GM12864 (cell line): Measurements from ENCODE around the gene PARD6G.

Source experiments
- DNase-seq: peaks from one replicate; pipeline ENCODE4 v3.0.0-alpha.2; 2011; ENCODE audit warnings: low read depth
- H3K4me3 ChIP-seq: 2 replicates; pipeline ENCODE4 v1.5.1; 2011; ENCODE audit warnings: mild to moderate bottlenecking, low read depth, low read length, control low read depth
- CTCF ChIP-seq: IDR thresholded peaks from 2 replicates; pipeline ENCODE4 v1.5.1; 2011; ENCODE audit warnings: low read depth, mild to moderate bottlenecking, moderate library complexity, low read length, control low read depth, inconsistent platforms; ENCODE audit errors: missing control alignments

The PARD6G gene

DNA sequence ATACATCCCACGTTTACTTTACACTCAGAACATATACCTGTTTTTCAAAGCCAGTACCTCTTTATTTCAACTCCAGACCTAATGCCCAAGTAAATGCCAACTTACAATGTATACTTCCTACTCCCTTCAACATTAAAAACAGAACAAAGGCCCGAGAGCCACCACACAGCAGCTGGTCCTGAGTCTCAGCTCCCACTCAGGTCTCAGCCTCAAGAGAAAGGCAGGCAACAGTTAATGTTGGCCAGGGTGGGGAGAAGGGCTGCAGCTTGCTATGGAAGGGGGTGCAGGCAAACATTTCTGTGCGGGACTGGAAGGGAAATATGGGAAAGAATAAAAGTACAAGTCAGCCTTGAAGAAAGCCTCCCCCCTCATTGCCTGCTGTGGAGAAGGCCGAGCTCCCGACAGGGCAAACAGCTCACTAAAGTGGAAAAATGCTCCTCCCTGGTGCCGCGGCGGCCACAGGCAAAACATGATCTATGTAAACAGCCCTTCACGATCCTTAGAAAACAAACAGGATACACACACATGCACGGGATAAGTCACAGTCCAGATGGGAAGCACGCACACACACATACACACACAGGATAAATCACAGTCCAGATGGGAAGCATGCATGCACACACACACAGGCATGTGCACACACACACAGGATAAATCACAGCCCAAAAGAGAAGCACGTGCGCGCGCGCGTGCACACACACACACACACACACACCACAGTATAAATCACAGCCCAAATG is 70.8 kb downstream of the PARD6G start:
- TF ChIP-seq CTCF, result no peak
- H3K4me3 ChIP-seq, result no peak overlapping the region
- no peak for DNase-seq

DNA sequence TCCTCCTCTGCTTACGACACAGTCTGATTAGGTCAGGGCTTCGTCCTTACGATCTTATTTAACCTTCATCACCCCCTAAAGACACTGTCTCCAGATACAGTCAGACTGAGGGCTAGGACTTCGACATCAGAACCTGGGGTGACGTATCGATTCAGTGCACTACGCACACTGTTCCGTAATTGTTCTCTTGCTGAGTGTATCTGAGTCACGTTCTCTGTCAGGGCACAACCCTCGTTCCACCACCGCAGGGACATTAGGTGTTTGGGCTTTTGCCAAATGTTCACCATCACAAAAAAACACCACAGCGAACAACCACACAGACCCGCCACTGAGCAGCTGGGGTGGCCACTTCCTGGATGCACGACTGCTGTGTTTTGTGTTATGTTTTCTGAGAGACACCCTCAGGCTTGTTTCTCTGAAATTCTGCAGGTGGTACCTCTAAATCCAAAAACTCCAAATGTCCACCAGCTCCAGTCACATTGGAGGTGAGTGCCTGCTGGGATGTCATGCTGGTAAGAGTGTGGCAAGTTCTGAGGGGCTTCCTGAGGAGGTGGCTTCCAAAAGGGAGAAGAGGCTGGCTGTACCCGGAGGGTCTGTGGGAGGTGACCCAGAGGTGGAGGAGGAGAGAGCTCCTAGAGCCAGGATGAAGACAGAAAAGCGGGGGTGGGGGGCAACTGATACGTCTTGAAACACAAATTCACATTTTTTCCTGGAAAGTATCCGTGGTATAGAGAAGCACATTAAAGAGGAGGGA is 71.7 kb downstream of the PARD6G start:
- H3K4me3 ChIP-seq, result no peak overlapping the region
- no peak for DNase-seq
- TF ChIP-seq CTCF, result no peak

DNA sequence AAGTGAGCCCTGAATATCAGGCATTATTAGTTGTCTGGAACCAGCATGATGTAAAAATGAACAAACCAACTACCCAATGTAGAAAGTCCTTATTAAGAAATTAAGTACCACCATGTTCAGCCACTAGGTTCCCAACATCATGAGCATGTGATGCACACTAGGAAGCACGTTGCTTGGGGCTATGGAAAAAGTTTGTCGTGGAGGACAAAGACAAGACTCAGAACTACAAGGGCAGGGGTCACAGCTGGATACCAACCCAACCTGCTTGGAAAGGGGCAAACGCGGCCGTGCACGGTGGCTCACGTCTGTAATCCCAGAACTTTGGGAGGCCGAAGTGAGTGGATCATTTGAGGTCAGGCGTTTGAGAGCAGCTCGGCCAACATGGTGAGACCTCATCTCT is 74.3 kb downstream of the PARD6G start:
- no peak for DNase-seq
- no peak for TF ChIP-seq CTCF

GRCh38 chr18:80172056-80172455 is 75.3 kb downstream of the PARD6G start:
- no peak for DNase-seq
- H3K4me3 ChIP-seq, result no peak overlapping the region
- no peak for TF ChIP-seq CTCF

More for the DNA sequence above, 74.3 kb downstream of the PARD6G start:
- H3K4me3 ChIP-seq, result no peak overlapping the region

GRCh38 chr18:80171054-80171872 is 76.1 kb downstream of the PARD6G start:
- peak; percentile 88 for TF ChIP-seq CTCF
- DNase-seq, result no peak
- H3K4me3 ChIP-seq, result no peak overlapping the region

DNA sequence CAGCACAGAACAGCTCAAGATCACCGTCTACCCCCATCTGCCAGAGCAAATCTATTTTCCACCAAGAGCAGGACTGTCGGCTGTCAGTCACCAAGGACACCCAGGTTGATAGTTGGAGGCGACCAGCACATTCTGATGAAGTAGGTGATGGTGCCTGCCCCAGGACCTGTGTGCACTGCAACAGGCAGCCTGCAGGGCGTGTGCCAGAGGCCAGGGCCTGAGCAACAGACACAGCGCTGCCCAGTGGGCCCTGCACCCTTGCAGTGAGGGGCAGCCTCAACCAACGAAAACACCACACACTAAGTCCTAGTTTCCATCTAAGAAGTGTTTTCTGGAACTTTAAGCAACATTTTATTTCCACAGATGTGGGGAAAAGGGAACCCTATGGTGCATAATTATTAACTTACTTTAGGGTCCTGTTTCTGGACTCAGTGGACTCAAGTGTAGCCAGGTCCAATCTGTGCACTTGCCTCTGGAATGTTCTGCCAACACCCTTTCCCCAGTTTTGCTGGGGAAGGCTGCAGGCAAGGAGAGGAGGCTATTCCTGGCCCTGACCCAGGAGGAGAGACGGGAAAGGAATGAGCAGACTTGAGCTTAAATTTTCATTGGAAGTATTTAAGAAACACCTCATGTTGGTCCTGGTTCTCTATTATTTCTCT is 76.8 kb downstream of the PARD6G start:
- TF ChIP-seq CTCF, result peak; percentile 11
- DNase-seq, result no peak
- no peak overlapping the region for H3K4me3 ChIP-seq
